Keratinocyte (primary cell): Measurements from ENCODE around the gene GPBP1.

Source experiments
- EZH2 ChIP-seq: IDR thresholded peaks from one replicate; pipeline ENCODE4 v1.6.1; 2012; ENCODE audit warnings: inconsistent platforms, mild to moderate bottlenecking, low read length, moderate library complexity
- TF ChIP-seq, protein P1 (sequence below), 3 experiments: IDR thresholded peaks in 1 of 3; conservative IDR thresholded peaks in 1 of 3; optimal IDR thresholded peaks in 1 of 3; 2 replicates in 2 of 3; 3 replicates in 1 of 3; pipeline versions ENCODE3 to v1.5.1; 2011; ENCODE audit warnings: low read length in 3 of 3, mild to moderate bottlenecking in 3 of 3, moderate library complexity in 2 of 3, control low read depth in 1 of 3, inconsistent platforms in 1 of 3; ENCODE audit not compliant: insufficient read depth in 2 of 3; ENCODE audit errors: extremely low read depth in 1 of 3

DNA sequence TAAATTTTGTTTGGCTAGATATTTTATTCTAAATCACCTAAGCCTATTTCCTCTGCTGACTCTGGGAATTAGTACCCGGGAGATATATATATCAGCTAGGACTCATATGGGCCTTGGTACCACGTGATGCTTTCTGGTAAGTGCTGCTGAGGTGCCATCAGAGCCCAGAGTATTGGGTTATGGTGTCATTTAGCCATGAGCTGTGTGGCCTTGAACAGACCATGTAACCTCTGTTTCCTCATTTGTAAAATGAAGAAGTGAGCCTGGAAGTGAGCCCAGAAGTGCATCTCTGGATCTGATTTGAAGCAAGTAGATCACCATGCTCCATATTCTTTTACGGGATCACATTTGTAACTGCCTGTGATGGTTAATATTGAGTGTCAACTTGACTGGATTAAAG is 126.1 kb downstream of the GPBP1 start:
- TF ChIP-seq, protein P1, sequence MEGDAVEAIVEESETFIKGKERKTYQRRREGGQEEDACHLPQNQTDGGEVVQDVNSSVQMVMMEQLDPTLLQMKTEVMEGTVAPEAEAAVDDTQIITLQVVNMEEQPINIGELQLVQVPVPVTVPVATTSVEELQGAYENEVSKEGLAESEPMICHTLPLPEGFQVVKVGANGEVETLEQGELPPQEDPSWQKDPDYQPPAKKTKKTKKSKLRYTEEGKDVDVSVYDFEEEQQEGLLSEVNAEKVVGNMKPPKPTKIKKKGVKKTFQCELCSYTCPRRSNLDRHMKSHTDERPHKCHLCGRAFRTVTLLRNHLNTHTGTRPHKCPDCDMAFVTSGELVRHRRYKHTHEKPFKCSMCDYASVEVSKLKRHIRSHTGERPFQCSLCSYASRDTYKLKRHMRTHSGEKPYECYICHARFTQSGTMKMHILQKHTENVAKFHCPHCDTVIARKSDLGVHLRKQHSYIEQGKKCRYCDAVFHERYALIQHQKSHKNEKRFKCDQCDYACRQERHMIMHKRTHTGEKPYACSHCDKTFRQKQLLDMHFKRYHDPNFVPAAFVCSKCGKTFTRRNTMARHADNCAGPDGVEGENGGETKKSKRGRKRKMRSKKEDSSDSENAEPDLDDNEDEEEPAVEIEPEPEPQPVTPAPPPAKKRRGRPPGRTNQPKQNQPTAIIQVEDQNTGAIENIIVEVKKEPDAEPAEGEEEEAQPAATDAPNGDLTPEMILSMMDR (optimal IDR thresholded peaks at IDR 0.05 in 1 of 3, IDR thresholded peaks at IDR 0.05 in 1 of 3, conservative IDR thresholded peaks at IDR 0.05 in 1 of 3; ENCODE audit: extremely low read depth in 1 of 3, insufficient read depth in 2 of 3, low read length in 3 of 3): no peak
- no peak for TF ChIP-seq EZH2
